D721Med (cell line): ENCODE data around the gene MMP24OS.

Experiments
- DNase-seq: peaks from one replicate; pipeline ENCODE4 v3.0.0; 2011; ENCODE audit warnings: low spot score; ENCODE audit not compliant: insufficient read length
- FAIRE-seq: peaks from 2 replicates; lab custom pipeline; 2011; peaks lifted over from hg19 to GRCh38; lab: Jason Lieb, UNC
- CTCF ChIP-seq: IDR thresholded peaks from 2 replicates; pipeline ENCODE4 v1.5.1; 2012; ENCODE audit warnings: mild to moderate bottlenecking, control low read depth; ENCODE audit not compliant: insufficient read depth; ENCODE audit errors: missing control alignments

Gene MMP24OS

DNA sequence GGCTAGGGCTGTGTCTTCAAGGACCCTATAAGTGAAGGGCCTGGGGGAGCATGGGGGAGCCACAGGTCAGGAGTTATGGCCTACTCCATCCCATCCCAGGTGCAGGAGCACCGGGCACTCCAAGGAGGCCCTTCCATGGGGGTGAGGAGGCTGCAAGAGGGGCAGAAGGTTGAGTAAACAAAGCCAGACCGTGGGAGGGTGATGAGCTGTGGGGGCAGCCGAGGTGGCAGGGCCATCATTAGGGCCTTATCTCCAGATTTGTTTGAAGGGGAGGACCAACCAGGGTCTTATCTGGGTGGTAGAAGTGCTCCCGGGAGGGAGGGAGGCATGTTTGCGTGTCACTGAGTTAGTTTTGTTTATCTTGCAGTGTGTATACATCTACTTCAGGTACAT is 16.4 kb upstream of the MMP24OS start:
- no peak for FAIRE-seq
- no peak for TF ChIP-seq CTCF

DNA sequence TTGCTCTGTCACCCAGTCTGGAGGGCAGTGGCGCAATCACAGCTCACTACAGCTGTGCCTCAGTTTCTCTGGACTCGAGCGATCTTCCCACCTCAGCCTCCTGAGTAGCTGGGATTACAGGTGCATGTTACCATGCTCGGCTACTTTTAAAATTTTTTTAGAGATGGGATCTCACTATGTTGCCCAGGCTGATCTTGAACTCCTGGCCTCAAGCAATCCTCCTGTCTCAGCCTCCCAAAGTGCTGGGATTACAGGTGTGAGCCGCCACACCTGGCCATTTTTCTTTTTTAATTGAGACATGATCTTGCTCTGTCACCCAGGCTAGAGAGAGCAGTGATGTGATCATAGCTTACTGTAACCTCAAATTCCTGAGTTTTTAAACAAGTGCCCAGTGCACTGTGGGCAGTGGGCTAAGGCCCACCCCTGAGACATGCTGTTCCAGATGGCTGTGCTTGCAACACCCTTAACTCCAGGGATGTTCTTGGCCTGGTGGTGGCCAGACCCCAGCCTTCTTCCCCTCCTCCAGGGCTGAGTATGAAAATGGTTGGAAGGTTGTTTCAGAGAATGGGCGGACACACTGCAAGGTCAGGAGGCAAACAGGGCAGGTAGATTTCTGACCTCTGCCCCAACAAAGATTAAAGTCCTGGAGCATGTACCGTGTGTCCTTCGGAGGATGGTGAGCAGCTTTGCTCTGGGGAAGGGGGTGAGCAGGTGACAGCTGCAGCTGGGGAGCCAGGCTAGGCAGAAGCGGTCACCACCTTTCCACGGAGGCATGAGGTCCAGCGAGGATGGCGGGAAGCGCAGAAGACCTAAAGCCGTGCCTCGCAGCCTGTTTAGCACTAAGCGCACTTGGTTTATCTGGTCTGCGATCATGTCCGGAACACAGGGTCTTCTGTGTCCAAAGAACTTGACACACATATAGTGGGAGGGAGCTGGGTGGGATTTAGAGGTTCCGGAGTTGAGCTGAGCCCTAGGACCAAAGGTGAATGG is 15.7 kb upstream of the MMP24OS start:
- no peak for TF ChIP-seq CTCF
- FAIRE-seq (no peak), DNase-seq (no peak)

More for the DNA sequence above, 16.4 kb upstream of the MMP24OS start:
- no peak for DNase-seq

DNA sequence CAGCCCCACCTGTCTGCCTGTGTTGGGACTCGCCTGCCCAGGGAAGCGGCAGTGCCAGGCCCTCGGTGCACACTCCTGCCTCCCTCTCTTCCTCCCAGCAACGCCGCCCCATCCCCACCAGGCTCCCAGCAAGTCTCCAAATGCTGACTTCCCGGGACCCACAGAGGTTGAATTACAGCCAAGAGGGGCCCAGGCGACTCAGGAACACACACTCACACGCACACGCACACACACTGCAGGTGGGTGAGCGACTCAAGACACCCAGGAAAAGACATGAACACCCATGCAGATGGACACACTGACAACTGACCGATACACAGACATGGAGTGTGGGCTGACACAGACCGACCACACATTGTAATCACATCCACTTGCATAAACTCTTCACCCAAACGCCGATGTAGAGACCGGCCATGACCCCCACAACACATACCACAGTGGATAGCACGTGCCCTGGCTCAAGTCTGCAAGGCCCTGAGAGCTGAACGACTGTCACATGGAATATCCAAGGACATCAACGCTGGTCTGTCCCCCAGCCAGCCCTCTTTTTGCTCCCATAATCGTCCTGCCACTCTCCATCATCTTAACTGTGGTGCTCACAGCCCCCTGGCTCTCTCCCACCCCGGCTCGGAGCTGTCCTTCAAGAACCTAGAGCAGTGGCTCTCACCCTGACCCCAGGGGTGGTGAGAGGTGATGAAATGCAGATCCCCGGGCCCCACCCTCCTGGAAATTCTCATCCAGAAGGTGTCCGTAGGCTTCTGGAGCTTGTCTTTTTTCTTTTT is 14.8 kb upstream of the MMP24OS start:
- FAIRE-seq = no peak

GRCh38 chr20:35291654-35292503 is 14.0 kb upstream of the MMP24OS start, which contains the start of gene FAM83C:
FAM83C (minus strand) TSS chr20:35292425; CDS start chr20:35292304, 121 bp downstream.
- no peak for FAIRE-seq
- DNase-seq = no peak

More for the DNA sequence above, 14.8 kb upstream of the MMP24OS start:
- TF ChIP-seq CTCF = no peak
- DNase-seq = no peak

GRCh38 chr20:35290887-35291417 is 13.0 kb upstream of the MMP24OS start:
- DNase-seq = no peak
- no peak for FAIRE-seq
- TF ChIP-seq CTCF = no peak

More at GRCh38 chr20:35291654-35292503, 14.0 kb upstream of the MMP24OS start, which contains the start of gene FAM83C:
- TF ChIP-seq CTCF = no peak

DNA sequence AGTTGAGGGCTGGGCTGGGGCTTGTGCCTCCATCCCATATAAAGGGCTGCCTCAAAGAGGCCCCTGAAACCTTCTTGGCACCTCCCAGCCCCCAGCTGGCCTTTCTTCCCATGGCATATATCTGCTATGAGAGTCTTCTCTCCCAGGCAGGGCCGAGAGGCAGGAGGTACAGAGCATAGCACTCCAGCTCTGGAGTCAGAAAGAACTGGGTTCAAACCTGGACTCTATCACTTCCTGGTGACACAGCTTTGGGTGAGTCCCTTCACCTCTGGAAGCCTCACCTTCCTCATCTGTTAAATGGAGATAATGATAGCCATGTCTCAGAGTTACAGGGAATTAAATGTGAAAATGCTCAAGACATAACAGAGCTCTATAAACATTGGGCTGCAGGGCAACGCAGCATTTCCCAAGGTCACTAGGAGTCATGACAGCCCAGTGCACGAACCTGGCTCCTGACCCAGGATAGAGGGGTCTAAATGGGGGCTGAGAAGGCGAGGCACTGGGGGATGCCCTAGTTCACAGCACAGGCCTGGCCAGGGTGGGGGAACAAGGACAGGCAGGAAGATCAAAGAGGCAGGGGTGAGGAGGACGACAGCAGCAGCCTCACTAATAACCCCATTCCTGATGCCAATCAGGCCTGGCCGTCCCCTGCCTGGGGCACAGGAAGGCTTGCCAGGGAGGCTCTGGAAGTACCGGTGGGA is 12.4 kb upstream of the MMP24OS start:
- no peak for FAIRE-seq
- no peak for DNase-seq

More for the DNA sequence above, 12.4 kb upstream of the MMP24OS start:
- no peak for TF ChIP-seq CTCF
